HG03558 (cell line): Measurements from ENCODE around the gene ZNF148.

Experiments
- ATAC-seq: cut with Tn5 transposase; IDR thresholded peaks from one replicate; pipeline ENCODE4 v1.9.1; 2021; ENCODE audit warnings: moderate number of reproducible peaks; ENCODE audit not compliant: unreplicated experiment; ENCODE audit errors: extremely low read depth

ZNF148 gene

GRCh38 chr3:125292015-125292414 lies 83.1 kb downstream of the ZNF148 start:
- ATAC-seq, result no peak

DNA sequence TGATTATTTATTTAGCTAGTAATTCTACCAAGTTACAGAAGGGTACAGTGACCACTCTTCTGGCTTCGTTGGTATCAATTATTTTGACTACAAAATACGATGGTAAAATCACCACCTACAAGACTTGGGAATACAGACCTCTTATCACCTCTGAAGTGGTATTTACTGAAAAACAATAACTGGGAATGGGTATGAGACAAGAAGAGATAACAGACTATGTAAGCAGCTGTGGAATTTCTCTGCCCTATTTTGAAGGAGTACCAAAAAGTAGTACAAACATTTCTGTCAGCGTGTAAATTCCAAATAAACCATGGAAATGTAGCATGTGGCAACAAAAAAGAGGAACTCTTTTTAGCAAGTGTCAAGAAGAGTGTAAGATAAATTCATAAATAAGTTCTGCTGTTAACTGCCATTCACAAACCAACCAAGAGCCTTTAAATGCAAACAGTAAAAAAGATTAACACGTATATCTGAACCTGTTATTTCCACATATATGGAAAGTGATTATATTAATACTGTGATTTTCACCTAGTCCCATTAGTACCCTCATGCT lies 85.6 kb downstream of the ZNF148 start:
- no peak for ATAC-seq

GRCh38 chr3:125287248-125287647 lies 87.9 kb downstream of the ZNF148 start:
- ATAC-seq, result no peak

GRCh38 chr3:125281381-125281780 lies 93.7 kb downstream of the ZNF148 start:
- ATAC-seq, result no peak

DNA sequence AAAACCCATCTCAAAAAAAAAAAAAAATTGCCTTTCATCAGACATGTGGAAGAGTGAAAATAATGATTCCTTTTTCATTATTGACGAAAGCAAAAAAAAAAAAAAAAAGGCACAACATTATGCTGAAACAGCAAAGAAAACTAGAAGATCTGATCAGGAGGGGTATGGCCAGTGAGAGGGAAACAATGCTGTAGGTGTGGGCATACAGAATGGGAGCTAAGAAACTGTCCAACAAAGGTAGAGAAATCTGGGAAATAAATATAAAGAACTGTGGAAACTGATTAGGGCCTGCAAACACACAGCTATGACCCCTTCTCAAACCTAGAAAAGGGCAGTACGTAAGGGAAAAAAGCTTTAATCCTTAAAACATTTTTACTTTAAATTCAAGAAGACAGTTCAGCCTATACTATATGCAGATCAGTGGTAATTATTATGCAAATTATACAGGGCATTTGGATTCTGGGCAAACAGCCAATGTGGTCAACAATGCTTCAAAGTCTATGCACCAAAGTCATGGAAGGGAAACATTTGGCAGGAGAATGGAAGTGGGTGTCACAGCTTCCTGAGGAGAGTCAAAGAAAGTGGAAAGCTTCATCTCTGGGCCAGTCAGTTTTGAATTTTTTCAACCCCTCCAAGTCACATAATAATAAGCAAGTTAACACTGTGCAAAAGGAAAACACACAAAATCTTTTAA lies 94.3 kb downstream of the ZNF148 start:
- no peak for ATAC-seq

DNA sequence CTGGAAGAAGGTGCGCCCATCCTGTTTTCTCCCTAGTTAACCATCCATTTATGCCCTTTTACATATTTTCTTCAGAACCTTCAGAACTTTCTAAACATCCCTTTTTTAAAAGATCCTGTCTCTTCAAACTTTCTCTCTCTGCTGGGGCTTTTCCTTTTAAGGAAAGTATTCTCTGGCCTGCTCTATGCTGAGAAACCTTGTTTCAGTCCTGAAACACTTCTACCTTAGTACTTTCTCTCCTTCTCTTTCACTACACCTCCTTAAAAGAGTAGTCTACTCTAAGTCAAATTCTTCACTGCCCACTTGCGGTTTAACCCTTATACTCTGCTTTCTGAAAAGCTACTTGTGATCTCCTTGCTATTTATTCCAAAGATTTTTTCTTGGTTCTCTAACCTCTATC lies 97.0 kb downstream of the ZNF148 start:
- ATAC-seq, result no peak

DNA sequence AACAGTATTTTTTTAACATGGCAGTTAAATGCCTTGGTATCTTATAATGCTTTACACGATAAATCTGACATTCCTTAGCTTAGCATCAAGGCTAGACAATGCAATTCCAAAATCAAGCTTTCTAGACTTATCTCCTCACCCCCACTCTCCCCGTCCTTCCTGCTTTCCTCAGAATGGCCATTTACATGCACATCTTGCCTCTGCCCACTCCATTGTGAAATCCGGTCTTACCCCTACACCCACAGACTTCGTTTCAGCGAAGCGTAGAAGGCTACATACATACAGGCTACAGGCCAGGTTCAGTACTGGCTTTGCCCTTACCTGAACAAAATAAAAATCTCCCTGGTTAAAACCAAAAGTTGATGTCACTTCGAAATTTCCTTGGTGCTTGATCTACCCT lies 104.0 kb downstream of the ZNF148 start:
- no peak for ATAC-seq

- no peak for ATAC-seq
Observed at GRCh38 chr3:125267460-125267859, 107.7 kb downstream of the ZNF148 start.

- ATAC-seq, result no peak
Observed at GRCh38 chr3:125266971-125267370, 108.2 kb downstream of the ZNF148 start.

GRCh38 chr3:125262161-125262560 lies 113.0 kb downstream of the ZNF148 start:
- ATAC-seq, result no peak

DNA sequence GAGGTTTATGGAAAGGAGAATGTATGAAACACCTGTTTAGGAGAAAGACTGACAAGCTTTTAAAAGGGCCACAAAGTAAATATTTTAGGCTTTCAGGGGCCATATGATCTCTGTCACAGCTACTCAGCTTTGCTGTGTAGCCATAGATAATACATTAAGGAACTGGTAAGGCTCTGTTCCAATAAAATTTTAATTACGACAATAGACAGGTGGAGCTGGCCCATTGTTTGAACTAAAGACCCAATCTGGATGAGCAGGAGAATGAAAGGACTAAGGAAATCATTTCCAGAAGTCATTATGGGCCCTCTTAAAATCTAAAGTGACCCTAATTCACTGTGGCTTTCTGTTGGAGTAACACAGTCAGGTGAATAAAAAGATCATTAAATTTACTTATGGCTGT lies 114.1 kb downstream of the ZNF148 start:
- ATAC-seq, result no peak

DNA sequence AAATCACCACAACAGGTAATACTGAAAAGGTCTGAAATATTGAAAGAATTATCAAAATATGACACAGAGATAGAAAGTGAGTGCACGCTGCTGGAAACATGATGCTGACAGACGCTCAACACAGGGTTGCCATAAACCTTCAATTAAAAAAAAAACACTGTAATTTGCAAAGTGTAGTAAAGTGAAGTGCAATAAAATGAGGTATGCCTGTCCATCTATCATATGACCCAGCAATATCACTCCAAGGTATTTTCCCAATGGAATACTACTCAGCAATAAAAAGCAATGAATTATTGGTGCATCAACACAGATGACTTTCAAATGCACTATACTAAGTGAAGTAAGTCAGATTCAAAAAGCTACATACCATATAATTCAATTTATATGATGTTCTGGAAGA lies 115.0 kb downstream of the ZNF148 start:
- no peak for ATAC-seq

DNA sequence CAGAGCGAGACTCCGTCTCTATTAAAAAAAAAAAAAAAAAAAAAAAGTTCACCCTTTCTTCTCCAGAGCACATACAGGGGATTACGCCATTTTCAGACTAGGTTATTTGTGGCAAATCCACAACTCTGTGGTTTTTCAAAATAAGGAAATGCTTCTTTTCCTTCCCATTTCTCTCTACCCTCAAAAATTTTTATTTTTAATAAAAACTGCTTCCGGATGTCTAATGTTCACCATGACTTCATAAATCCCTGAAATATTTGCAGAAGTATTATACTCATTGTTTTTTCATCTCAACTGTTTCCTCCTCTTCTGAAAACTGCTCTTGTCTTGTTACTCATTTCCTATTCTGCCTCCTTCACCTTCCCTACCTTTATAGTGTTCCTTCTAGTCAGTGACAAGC lies 117.6 kb downstream of the ZNF148 start:
- no peak for ATAC-seq

GRCh38 chr3:125256675-125257074 lies 118.5 kb downstream of the ZNF148 start:
- ATAC-seq, result no peak

GRCh38 chr3:125250973-125251372 lies 124.2 kb downstream of the ZNF148 start:
- no peak for ATAC-seq

DNA sequence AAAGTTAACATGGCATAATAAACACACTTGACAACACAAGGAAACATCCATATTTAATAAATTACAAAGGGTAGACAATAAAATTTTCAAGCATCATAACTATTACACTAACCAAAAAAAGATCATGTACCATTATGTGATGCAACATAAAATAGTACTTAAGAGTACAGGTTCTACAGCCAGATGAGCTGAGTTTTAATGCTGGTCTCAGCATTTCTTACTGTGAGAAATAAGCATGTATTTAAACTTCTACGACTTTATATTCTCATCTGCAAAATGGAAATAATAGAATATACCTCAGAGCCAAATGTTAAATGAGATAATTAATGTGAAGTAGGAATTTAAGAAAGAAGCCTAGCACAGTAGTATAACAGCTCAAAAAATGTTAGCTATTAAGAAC lies 128.9 kb downstream of the ZNF148 start:
- ATAC-seq, result no peak

DNA sequence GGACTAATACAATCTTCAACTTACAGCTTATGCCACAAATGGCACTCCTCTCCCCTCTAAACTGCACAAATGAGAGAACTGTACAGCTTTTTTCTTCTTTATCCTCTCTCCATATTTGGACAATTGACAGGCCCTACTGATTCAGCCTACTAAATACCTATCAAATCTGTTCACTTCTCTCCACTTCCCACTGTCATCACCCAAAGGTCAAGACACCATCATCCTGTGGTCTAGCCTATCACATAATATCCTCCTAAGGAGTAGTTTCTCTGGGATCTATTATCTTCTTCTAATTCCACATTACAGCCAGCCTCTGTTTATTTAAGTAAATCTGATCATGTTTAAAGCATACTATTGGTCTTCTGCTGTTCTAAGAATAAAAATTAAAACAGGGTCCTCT lies 129.6 kb downstream of the ZNF148 start:
- no peak for ATAC-seq

GRCh38 chr3:125240496-125240895 lies 134.6 kb downstream of the ZNF148 start:
- no peak for ATAC-seq

DNA sequence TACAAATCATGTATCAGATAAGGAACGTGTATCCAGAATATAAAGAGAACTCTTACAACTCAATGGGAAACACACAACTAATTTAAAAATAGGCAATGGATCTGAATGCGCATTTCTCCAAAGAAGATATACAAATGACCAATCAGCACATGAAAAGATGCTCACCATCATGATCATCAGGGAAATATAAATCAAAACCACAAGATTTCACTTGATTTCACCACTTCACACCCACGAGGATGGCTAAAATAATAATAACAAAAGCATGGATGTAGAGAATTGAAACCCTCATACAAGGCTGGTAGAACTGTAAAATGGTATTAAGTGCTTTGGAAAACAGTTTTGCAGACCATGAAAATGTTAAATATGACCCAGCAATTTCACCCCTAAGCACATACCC lies 135.9 kb downstream of the ZNF148 start:
- no peak for ATAC-seq

DNA sequence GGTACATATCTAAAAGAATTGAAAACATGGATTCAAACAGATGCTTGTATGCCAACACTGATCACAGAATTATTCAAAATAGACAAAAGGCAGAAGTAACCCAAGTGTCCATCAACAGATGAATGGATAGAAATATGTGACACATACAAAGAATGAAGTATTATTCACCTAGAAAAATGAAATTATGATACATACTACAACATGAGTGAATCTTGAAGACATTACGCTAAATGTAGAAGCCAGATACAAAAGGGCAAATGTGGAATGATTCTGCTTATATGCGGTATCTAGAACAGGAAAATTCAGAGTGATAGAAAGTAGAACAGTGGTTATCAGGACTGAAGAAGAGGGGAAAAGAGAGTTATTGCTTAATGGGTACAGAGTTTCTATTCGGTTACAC lies 136.4 kb downstream of the ZNF148 start:
- no peak for ATAC-seq

DNA sequence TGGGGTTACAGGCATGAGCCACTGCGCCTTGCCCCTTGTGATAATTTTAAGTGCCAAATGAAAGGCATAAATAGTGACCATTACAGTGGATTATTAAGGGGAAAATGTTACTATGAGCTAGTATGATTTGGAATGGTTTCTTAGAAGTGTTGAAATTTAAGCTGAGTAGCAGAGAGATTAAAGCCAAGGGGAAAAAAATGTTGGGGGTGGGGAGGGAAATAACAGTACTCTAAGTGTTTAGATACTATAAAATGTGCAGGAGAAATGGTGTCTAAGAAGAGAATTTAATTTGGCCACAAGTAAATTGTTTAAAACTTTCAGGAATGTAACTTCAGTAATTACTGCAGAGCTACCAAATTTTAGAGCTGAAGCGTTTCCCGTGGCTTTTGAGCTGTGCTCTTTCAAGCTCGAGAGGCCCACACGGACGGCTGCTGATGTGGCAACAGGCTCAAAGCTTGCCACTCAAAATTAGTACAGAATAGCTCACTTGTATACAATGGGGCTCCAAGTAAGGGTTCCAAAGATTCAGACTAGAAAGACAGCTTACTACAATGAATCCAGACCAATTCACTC lies 138.7 kb downstream of the ZNF148 start:
- no peak for ATAC-seq

DNA sequence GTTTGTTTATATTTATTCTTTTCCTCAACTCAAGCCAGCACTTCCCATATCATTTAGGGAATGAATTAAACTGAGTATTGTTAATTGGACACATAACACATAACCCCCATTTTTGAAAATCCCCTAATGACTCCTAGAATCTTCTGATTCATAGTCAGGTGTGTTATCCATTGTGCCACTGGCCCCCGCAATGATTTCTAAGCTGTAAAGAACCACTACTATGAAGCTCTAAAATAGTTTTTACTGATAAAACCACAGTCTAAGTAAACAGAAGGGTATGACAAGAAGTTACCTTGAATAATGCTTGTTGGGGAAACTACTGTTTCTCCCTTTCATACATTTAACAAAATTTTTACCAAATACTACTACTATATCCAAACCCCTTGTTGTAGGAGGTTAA lies 140.3 kb downstream of the ZNF148 start:
- no peak for ATAC-seq
